Suppressor macrophage treated with lipopolysaccharide for 4 hours (primary cell): ENCODE results near the gene CD99L2.
A peak's percentile ranks its signal among the peaks of the same experiment; 100 is the strongest.
"Not testable (repeated sequence)": the region's sequence is repeated elsewhere in the genome, so short reads cannot be mapped to it uniquely, and the experiment has no call there.

Experiments
- DNase-seq: peaks from one replicate; pipeline ENCODE4 v3.0.0-alpha.2; 2020

The CD99L2 gene

DNA sequence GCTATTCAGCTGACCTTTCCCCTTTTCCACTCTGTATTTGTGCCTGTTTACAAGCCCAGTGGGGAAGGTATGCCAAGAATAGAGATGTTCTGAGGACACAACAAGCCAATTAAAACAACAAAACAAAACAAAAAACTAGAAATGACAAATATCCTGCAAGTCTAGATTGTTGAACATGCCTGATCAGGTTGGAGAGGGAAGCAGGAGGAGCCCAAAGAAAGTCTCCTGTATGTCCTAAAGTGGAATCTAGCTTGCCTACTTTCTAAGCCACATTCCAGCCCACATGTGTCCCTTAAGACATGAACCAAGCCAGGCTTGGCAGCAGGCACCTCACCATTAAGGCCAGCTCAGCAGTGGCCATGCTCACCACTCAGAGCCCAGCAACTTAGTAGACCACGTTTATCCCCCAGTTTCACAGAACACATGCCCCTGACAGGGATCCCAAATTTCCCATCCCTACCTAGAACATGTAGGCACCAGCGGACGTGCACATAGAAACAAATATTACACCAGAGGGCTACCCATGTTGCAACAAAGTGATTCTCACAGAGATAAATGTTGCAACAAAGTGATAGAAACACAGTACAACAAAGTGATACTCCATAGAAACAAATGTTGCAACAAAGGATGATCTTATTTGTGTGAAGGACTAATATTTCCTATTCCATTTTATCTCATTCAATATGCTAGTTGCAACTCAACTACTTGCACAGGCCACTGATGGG, 48.3 kb downstream of the CD99L2 start:
- DNase-seq, result peak; percentile 63

DNA sequence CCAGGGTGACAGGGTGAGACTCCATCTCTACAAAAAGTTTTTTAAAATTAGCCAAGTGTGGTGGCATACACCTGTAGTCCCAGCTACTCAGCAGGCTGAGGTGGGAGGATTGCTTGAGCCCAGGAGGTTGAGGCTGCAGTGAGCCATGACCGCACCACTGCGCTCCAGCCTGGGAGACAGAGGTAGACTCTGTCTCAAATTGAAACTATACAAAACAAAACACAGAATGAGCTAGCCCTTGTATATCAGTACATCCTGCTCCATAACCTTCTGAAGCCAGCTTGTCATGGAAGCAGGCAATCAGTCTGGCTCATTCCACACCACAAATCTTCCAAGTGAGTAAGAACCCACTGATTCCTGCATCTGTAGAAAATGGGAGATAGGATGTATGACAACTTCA, 49.0 kb downstream of the CD99L2 start:
- no peak for DNase-seq

DNA sequence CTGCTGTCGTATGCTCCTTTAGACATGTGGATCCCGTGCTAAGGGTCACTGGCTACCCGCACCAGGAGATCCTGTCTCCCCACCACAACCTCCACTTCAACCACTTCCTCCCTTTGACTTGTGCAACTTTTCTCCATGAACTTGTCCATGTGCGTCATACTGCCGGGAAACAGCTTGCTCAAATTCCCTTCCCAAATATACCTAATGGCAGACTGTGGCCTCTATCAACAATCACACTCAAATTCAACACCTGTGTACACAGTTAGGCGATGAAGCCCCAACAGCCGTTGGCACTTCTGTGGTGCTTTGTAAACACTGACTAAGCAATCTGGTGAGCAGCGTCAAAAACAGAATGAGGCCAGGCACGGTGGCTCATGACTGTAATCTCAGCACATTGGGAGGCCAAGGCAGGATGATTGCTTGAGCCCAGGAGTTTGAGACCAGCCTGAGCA, 49.5 kb downstream of the CD99L2 start:
- DNase-seq, result peak; percentile 54

DNA sequence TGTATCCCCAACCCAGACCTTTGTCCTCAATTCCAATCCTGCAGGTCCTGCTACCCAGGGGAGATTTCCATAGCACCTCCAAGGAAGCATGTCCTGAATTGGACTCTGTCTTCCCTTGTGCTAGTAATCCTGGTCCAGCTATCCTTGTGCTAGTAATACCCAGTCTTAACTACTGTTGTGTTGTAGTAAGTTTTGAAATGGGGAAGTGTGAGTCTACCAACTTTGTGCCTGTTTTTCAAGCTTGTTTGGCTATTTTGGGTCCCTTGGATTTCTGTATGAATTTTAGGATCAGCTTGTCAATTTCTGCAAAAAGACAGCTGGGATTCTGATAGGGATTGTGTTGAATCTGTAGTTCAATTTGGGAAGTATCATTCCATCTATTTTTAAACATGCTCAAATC, 51.4 kb downstream of the CD99L2 start:
- peak; percentile 10 for DNase-seq

DNA sequence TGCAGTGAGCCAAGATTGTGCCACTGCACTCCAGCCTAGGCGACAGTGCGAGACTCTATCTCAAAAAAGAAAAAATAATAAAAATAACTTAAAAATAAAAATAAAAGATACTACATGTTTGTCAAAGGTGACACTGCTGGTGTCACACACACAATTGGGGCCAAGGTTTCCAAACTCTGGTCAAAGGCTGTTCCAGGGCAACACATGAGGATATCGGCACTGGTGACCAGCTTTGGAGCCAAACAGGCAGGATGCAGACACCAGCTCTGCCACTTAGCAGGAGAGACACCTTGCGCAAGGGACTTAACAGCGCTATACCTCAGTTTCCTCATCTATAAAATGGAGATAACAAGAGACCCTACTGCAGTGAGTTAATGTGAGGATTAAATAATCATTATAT, 52.3 kb downstream of the CD99L2 start:
- DNase-seq, result no peak

- DNase-seq, result peak; percentile 38
Observed at GRCh38 chrX:150845091-150845490, 53.4 kb downstream of the CD99L2 start.

DNA sequence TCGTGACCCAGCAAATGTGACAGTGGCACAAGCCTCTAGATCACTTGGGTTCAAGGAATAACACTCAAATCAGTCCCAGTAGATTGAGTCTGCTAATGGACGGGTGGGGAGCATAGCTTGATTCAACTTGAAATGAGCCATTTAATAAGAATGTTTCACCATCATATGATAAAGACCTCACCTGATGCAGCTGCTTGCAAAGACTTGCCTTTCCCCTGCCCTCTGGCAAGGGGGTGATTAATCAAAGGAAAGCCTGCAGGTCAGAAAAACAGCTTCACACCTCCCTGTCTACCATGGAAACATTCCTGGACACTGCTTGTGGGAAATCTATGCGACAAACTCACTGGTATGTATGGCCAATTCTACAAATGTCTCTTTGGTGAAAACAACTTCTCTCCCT, 54.5 kb downstream of the CD99L2 start:
- DNase-seq, result no peak

- DNase-seq, result no peak
Observed at GRCh38 chrX:150842198-150842685, 56.2 kb downstream of the CD99L2 start.

DNA sequence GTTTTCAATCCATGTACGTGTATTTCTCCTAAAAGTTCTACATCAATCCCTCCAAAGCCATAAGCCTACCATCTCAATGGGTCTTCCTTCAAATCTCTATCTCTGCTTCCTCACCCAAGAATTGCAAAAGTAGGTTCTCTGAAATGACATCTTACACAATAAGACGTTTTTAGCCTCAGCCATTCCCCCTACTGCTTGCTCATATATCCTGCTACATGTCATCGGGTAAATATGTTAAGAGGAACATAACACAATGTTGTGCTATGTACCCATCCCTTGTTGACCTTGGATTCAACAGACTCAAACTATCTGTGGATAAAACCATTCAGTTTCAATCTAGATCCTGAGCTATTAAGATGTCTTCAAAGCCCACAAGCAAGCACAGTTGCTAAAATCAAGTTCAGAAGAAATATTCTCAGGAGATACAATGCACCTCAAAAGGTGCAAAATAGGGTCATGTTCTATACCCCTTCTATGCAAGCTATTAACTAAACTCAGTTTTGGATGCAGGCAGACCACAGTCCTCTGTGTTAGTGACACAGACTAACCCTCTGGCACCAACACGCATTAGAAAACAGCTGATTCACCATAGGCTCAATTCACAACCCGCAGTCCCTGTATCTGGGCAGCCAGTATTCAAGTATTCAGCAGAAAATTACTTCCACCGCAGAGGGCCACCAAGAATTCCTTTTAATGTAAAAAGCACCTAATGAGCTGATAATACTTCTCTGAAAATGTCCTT, 56.8 kb downstream of the CD99L2 start:
- peak; percentile 67 for DNase-seq

GRCh38 chrX:150837845-150838244, 60.6 kb downstream of the CD99L2 start:
- no peak for DNase-seq

DNA sequence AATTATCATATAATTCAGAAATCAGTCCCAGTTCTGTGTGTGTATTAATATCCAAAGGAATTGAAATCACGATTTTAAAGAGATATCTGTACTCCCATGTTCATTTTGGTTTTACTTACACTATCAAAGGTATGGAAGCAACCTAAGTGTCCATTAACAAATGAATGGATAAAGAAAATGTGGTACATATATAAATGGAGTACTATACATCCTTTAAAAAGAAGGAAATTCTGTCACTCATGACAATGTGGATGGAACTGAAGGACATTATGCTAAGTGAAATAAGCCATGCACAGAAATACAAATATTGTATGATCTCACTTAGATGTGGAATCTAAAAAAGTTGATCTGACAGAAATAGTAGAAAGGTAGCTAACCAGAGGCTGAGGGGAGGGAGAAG, 63.8 kb downstream of the CD99L2 start:
- DNase-seq, result no peak

DNA sequence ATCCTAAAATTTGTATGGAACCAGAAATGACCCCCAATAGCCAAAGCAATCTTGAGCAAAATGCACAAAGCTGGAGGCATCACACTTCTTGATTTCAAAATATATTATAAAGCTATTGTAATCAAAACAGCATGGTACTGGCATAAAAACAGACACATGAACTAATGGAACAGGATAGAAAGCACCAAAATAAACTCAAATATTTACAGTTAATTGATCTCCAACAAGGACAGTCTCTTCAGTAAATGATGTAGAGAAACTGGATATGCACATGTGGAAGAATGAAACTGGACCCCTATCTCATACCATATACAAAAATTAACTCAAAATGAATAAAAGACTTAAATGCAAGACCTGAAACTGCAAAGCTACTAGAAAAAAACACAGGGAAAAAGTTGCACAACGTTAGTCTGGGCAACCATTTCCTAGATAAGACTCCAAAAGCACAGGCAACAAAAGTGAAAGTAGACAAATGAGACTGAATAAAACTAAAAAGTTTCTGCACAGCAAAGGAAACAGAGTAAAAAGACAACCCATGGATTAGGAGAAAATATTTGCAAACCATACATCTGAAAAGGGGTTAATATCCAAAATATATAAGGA, 64.9 kb downstream of the CD99L2 start:
- peak; percentile 11 for DNase-seq

- no peak for DNase-seq
Observed at GRCh38 chrX:150831863-150832262, 66.6 kb downstream of the CD99L2 start.

GRCh38 chrX:150828785-150829184, 69.7 kb downstream of the CD99L2 start:
- no peak for DNase-seq

GRCh38 chrX:150824352-150824751, 74.1 kb downstream of the CD99L2 start:
- DNase-seq, result not testable (repeated sequence)

DNA sequence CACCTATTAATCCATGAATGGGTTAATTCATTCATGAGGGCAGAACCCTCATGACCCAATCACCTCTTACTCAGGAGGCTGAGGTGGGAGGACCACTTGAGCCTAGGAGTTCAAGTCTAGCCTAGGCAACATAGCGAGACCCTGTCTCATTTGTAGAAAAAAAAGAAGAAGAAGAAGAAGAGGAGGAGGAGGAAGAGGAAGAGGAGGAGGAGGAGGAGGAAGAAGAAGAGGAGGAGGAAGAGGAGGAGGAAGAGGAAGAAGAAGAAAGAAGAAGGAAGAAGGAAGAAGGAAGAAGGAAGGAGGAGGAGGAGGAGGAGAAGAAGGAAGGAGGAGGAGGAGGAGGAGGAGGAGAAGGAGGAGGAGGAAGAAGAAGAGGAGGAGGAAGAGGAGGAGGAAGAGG, 74.6 kb downstream of the CD99L2 start:
- not testable (repeated sequence) for DNase-seq

GRCh38 chrX:150821971-150822370, 76.5 kb downstream of the CD99L2 start:
- no peak for DNase-seq

DNA sequence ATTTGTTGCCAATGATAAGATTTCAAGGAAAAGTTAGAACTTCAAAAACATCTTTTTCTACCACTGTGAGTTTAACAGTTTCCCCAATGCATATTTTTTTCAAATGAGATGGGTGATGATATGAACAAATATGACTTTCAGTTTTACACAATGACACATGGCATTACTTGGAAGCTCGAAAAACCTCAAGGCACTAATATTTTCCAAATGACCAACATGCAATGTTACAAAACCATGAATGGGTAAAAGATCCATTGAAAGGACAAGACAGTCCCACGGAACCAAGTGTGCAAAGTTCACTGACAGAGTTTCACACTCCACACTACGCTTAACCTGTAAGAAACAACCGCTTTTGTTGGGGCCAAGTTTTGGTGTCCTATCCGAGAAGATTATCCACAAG, 84.5 kb downstream of the CD99L2 start:
- peak; percentile 51 for DNase-seq

DNA sequence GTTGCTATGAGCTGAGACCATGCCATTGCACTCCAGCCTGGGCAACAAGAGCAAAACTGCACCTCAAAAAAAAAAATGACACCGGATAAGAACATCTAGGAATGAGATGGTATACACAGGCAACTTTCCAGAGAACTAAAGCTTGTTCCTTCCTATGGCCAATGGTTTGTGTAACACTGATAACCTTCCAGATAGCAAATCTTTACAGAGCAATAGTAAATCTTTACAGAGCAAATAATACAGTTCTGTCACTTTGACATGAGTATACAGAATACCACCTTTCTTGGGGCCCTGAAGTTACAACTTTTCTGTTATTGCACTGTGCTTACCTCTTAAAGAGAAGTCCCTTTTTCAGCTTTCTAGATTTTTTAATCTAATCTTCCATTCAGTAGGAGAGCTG, 91.6 kb downstream of the CD99L2 start:
- no peak for DNase-seq

DNA sequence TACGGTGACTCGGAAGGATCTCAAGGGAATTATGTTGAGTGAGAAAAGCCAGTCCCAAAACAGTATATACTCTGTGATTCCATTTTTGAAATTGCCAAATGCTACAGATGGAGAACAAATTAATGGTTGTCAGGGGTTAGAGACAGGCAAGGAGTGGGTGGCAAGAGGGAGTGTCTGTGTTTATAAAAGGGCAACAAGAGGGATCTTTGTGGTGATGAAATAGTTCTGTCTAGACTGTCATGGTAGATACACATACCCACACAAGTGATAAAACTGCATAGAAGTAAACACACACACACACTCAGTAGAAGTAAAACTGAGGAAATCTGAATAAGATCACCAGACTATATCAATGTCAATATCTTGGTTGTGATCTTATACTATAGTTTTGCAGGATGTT, 92.7 kb downstream of the CD99L2 start:
- DNase-seq, result no peak

- no peak for DNase-seq
Observed at GRCh38 chrX:150792949-150793527, 105.4 kb downstream of the CD99L2 start.

DNA sequence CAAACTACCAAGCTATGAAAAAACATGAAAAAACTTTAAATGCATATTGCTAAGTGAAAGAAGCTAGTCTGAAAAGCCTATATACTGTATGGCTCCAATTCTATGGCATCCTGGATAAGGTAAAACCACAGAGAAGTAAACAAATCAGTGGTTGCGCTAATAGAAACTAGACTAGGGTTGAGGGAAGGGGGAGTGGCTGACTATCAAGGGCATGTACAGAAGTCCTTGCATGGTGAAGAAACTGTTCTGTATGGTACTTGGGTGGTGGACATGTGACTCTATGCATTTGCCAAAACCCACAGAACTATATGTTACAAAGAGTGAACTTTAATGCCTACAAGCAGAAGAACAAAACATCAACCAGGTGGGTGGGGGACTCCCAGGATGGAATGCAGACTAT, 108.4 kb downstream of the CD99L2 start:
- DNase-seq, result no peak

DNA sequence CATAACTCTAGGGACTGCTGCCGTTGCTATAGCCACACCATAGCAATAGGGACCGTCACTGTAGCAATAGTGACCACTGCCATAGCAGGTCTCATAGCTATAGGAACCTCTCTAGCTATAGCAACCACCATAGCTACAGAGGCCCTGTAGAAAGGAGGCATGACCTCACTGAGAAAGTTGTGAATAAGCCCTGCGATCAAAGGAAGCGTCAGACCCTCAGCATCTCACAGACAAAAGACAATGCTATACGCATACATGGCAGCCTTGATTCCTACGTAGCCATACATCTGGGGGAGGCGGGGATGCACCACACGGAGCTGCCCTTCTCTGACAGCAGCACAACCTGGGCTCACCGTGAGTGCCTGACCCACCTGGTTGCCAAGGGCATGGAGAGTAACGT, 116.8 kb downstream of the CD99L2 start:
- no peak for DNase-seq

GRCh38 chrX:150779385-150779784, 119.1 kb downstream of the CD99L2 start:
- DNase-seq, result peak; percentile 34
